Astrocyte of the spinal cord (primary cell): Measurements from ENCODE around the gene EHBP1.

Experiments used
- DNase-seq: peaks from one replicate; pipeline ENCODE4 v3.0.0; 2011; ENCODE audit warnings: low read depth, low spot score
- H3K4me3 ChIP-seq: 2 replicates; pipeline ENCODE4 v1.5.1; 2011; ENCODE audit warnings: low read depth, mild to moderate bottlenecking, low read length, moderate library complexity
- in situ Hi-C: cut with HindIII; loops from 2 replicates; pipeline ENCODE4 v1.10.0; 2017; ENCODE audit warnings: low sequenced_read_pairs
- TF ChIP-seq, protein P1 (sequence below): IDR thresholded peaks from 2 replicates; pipeline ENCODE4 v1.5.1; 2012; ENCODE audit warnings: low read depth, mild to moderate bottlenecking, low read length, inconsistent platforms

EHBP1 gene

DNA sequence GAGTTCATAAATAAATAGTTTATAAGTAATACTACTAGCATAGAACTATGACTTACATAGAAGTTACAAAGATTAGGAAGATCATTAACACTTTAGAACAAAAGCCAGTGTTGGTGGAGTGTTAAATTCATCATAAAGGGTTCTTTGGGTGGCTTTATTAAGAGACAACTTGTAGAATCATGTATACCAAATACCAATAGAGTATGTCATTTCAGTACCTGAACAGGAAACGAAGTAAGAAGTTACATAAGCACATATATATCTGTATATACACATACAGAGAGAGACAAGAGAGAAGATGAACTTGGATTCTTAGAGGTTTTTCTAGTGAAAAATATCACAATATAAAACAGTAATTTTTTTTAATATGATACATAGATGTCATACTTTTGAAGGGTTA lies 262.7 kb downstream of the EHBP1 start:
- H3K4me3 ChIP-seq: no peak overlapping the region
- in situ Hi-C loops: no loop called here
- DNase-seq: no peak
- TF ChIP-seq, protein P1, sequence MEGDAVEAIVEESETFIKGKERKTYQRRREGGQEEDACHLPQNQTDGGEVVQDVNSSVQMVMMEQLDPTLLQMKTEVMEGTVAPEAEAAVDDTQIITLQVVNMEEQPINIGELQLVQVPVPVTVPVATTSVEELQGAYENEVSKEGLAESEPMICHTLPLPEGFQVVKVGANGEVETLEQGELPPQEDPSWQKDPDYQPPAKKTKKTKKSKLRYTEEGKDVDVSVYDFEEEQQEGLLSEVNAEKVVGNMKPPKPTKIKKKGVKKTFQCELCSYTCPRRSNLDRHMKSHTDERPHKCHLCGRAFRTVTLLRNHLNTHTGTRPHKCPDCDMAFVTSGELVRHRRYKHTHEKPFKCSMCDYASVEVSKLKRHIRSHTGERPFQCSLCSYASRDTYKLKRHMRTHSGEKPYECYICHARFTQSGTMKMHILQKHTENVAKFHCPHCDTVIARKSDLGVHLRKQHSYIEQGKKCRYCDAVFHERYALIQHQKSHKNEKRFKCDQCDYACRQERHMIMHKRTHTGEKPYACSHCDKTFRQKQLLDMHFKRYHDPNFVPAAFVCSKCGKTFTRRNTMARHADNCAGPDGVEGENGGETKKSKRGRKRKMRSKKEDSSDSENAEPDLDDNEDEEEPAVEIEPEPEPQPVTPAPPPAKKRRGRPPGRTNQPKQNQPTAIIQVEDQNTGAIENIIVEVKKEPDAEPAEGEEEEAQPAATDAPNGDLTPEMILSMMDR: no peak

DNA sequence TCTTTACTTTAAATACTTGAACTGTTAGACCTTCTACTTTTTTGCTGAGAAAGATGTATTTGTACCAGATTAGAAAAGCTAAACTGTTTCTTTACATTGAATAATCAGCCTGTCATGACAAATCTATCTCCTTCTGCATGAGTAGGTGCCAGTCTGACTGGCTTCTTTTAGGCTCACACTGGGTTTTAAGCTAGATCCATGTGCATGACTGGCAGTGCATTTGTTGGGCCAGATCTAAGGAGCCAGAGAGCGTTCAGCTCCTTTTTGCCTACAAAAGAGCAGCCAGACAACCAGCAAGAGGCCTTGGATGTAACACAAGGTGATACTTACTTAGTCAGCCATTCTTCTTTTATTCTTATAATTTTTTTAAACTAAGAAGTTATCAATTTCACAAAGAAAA lies 263.2 kb downstream of the EHBP1 start:
- no peak for DNase-seq
- H3K4me3 ChIP-seq: no peak overlapping the region
- TF ChIP-seq, protein P1: no peak
- in situ Hi-C loops: no loop called here

DNA sequence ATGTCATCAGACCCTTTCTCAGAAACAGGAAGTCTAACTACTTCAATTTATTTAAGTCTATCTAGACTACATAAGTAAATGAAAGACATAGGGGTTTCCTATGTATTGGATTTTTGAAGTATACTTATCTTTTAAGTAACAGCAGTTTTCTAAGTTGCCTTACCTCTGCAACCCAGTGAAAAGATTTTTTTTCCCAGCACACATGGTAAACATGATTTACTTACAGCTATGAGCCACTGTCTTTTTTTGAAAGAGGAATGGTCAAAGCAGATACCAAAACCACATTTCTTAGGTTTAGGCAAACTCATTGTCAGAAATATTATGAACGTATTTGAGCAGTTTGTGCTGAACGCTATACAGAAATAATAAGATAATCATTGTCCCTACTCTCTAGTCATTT lies 266.4 kb downstream of the EHBP1 start:
- in situ Hi-C loops: no loop called here
- no peak overlapping the region for H3K4me3 ChIP-seq
- TF ChIP-seq, protein P1: no peak
- no peak for DNase-seq

DNA sequence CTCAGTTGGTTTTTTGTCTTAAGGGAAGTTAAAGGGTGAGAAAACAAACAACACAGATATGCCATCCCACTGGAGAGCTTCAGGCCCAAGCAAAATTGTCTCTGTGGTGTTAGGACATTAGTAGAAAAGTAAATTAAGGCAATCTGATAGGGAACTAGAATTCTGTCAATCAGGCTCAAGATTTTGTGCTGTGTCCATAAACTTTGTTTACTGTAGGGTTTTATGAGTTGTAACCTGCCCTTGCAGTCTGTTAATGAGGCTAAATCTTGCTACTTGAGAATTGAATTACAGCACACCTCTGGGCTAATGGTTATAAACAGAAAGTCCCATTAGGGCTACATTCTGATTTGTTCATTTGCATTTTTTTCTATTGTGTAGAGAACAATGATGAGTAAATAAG lies 267.1 kb downstream of the EHBP1 start:
- in situ Hi-C loops: no loop called here
- H3K4me3 ChIP-seq: no peak overlapping the region
- TF ChIP-seq, protein P1: no peak
- DNase-seq: no peak

DNA sequence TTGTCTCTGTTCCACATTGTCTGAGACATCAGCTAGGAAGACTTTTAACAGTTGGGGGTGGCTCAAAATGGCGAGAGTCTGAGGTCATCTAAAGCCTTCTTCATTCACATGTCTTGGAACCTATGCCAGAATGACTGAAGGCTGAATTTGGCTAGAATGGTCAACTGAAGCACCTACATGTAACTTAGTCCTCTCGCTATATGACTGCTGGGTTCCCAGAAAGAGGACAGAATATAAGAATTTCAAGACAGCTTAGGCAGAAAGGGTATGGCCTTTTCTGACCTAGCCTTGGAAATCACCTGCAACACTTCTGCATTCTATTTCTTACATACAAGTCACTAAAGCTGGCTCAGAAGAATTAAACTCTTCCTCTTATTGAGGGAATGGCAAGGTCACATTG lies 269.5 kb downstream of the EHBP1 start:
- no peak overlapping the region for H3K4me3 ChIP-seq
- no peak for DNase-seq
- TF ChIP-seq, protein P1: no peak
- in situ Hi-C loops: no loop called here

DNA sequence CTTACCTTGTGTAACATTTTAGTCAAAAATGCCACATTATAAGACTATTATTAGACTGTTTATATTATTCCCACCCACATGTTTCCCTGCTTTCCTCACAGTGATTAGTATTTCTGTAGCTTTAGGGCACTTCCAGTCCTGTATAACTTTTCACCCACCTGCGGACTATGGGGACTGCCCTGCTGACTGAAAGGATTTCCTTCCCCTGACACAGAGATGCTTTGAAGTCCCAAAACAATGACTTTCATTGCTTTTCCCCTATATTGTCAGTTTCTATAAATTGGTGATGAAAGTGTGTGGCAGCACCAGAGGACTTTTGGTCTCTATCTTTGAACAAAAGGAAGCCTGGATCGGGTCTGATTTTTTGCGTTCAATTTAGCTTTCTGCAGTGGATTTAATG lies 286.1 kb downstream of the EHBP1 start:
- in situ Hi-C loops: no loop called here
- no peak for DNase-seq
- TF ChIP-seq, protein P1: no peak
- H3K4me3 ChIP-seq: no peak overlapping the region

DNA sequence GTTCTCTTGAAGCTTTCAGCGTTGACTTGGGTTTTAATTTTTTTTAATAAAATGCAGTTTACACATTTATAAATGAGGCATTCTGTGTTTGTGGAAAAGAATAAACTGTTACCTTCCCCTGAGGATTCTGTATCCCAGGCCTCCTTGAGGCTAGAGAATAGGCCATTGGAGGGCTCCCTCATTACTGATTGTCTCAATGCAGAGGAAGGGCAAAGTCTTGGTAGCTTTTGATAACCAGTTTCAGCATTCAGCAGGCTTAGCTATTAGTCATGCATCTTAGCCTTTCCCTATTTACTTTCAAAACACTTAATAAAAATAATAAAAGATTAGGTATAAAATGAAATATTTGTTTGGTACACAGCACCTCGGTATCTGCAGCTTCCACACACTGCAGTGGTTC lies 287.0 kb downstream of the EHBP1 start:
- TF ChIP-seq, protein P1: no peak
- no peak overlapping the region for H3K4me3 ChIP-seq
- in situ Hi-C loops: no loop called here
- no peak for DNase-seq
